ENCODE measurements around the gene TBC1D9.

The TBC1D9 gene

GRCh38 chr4:140641789-140642439 lies 114.3 kb downstream of the TBC1D9 start:
- Mint-ChIP-seq H3K4me3 (no peak overlapping the region), H3K36me3 (no peaks in the 10 kb centered on the region), H3K4me1 (no peaks in the 10 kb centered on the region)

DNA sequence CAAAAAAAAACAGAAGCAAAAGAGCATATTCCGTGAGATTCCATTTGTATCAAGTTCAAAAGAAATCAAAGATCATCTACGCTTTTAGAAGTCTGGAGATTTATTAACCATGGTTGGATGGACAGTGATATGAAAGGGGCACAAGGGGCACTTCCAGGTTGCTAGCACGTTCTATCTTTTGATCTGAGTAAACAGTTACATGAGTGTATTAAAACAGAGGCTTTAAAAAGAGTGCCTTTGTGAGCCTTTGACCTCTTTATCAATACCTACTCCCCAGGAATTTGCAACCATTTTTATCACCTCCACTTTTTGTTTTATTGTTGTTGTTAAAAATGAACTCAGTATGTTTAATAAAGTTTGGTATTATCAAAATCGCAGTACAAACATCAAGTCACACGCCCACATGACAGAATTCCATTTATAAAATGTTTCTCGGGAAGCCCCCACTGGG lies 115.1 kb downstream of the TBC1D9 start:
- H3K36me3 Mint-ChIP-seq = no peaks in the 10 kb centered on the region
- H3K4me3 Mint-ChIP-seq = no peak overlapping the region
- no peaks in the 10 kb centered on the region for H3K4me1 Mint-ChIP-seq
- H3K27ac Mint-ChIP-seq = no peak overlapping the region
- H3K27me3 Mint-ChIP-seq = no peaks in the 10 kb centered on the region
- no peaks in the 10 kb centered on the region for H3K9me3 Mint-ChIP-seq

More at GRCh38 chr4:140641789-140642439, 114.3 kb downstream of the TBC1D9 start:
- Mint-ChIP-seq H3K27ac (no peak overlapping the region), H3K27me3 (no peaks in the 10 kb centered on the region), H3K9me3 (no peaks in the 10 kb centered on the region)

GRCh38 chr4:140640150-140640748 lies 115.9 kb downstream of the TBC1D9 start:
- Mint-ChIP-seq H3K4me3 (no peak overlapping the region), H3K4me1 (no peaks in the 10 kb centered on the region), H3K9me3 (no peaks in the 10 kb centered on the region), H3K36me3 (no peaks in the 10 kb centered on the region), H3K27me3 (peaks cover 1% of the 10 kb centered on the region), H3K27ac (no peak overlapping the region)

DNA sequence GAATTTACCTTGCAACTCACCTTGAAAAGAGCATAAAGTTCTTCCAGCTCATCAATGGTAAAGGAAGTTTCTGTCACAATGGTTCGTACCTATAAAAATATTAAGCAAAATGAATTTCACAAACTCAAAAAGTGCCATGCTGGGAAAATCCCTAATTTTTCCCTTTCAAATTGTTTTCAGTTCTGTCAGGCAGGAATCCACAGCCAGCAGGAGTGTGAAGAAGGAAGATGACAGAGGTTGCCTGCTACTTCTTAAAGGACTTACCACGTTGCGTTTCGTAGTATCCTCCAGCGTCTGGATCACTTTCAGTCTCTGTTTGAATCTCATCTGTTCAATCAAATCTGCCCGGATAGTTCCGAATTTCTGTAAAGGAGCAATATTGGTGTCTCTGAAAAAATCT lies 117.1 kb downstream of the TBC1D9 start:
- Mint-ChIP-seq H3K4me3 (no peak overlapping the region), H3K27me3 (peaks cover 1% of the 10 kb centered on the region), H3K36me3 (no peaks in the 10 kb centered on the region), H3K9me3 (no peaks in the 10 kb centered on the region), H3K27ac (no peak overlapping the region), H3K4me1 (no peaks in the 10 kb centered on the region)

GRCh38 chr4:140637836-140638235 lies 118.3 kb downstream of the TBC1D9 start:
- Mint-ChIP-seq H3K36me3 (no peaks in the 10 kb centered on the region), H3K9me3 (no peaks in the 10 kb centered on the region), H3K4me3 (no peak overlapping the region), H3K27ac (no peak overlapping the region), H3K4me1 (no peaks in the 10 kb centered on the region), H3K27me3 (peaks cover 1% of the 10 kb centered on the region)

- H3K27ac Mint-ChIP-seq = no peak overlapping the region
- no peaks in the 10 kb centered on the region for H3K36me3 Mint-ChIP-seq
- H3K27me3 Mint-ChIP-seq = peaks cover 1% of the 10 kb centered on the region
- no peak overlapping the region for H3K4me3 Mint-ChIP-seq
- no peaks in the 10 kb centered on the region for H3K4me1 Mint-ChIP-seq
- H3K9me3 Mint-ChIP-seq = no peaks in the 10 kb centered on the region
These were observed 120.6 kb downstream of the TBC1D9 start for GRCh38 chr4:140635606-140636005.

DNA sequence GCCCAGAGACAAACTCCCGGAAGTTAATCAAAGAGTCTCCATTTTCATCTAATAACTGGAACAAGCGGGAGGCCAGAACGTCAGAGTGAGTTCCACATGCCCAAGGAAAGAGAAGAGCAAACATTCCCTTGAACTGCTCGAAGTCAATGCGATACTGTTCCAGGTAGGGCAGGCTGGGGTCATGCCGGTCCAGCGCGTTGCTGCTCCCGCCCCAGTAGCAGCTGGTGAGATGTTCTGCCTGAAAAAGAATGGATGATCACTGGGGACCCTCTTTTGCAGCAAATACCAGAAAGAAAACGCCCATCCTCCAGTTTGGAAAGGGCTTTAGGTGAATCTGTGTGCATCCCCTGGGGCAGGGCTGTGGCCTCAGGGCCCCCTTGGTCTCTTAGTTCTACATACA lies 122.2 kb downstream of the TBC1D9 start:
- Mint-ChIP-seq H3K27me3 (peaks cover 2% of the 10 kb centered on the region), H3K4me1 (no peaks in the 10 kb centered on the region), H3K36me3 (no peaks in the 10 kb centered on the region), H3K4me3 (no peak overlapping the region), H3K27ac (no peak overlapping the region), H3K9me3 (no peaks in the 10 kb centered on the region)

- no peaks in the 10 kb centered on the region for H3K4me1 Mint-ChIP-seq
- no peaks in the 10 kb centered on the region for H3K36me3 Mint-ChIP-seq
- H3K27me3 Mint-ChIP-seq = peaks cover 2% of the 10 kb centered on the region
- H3K27ac Mint-ChIP-seq = no peak overlapping the region
- H3K4me3 Mint-ChIP-seq = no peak overlapping the region
- H3K9me3 Mint-ChIP-seq = no peaks in the 10 kb centered on the region
These were observed 123.1 kb downstream of the TBC1D9 start for GRCh38 chr4:140633124-140633523.

GRCh38 chr4:140630246-140630645 lies 125.9 kb downstream of the TBC1D9 start:
- Mint-ChIP-seq H3K27me3 (peaks cover 1% of the 10 kb centered on the region), H3K9me3 (no peaks in the 10 kb centered on the region), H3K27ac (no peak overlapping the region), H3K4me3 (no peak overlapping the region), H3K4me1 (no peaks in the 10 kb centered on the region), H3K36me3 (no peaks in the 10 kb centered on the region)

GRCh38 chr4:140628016-140628415 lies 128.2 kb downstream of the TBC1D9 start:
- Mint-ChIP-seq H3K4me1 (no peaks in the 10 kb centered on the region), H3K9me3 (no peaks in the 10 kb centered on the region), H3K36me3 (no peaks in the 10 kb centered on the region), H3K27me3 (peaks cover 1% of the 10 kb centered on the region), H3K27ac (no peak overlapping the region), H3K4me3 (no peak overlapping the region)

DNA sequence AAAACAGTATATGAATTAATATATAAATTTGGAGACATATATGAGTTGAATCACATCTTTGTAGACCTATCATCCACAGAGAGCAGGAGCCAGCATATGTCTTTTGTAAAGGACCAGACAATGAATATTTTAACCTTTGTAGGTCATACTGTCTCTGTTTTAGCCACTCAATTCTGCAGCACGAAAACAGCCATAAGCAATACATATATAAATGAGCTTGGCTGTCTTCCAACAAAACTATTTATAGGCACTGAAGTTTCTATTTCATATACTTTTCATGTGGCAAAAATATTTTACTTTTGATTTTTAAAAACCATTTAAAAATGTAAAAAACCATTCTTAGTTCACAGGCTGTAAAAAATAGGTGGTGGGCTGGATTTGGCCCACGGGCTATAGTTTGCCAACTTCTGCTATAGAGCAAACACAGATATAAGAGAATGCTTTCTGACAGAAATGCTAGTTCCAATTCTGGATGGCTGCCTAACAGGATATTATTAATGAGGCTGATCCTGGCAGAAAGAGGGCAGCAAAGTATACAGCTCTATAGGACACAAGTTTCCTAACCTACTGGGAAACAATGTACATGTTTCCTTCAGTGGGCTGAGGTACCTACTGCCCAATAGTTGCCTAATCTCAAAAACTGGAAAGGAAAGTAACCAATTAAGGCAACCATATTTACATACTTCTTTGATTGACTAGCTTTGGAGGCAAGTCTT lies 129.4 kb downstream of the TBC1D9 start:
- Mint-ChIP-seq H3K27me3 (peaks cover 3% of the 10 kb centered on the region), H3K4me1 (no peaks in the 10 kb centered on the region), H3K4me3 (no peak overlapping the region), H3K36me3 (no peaks in the 10 kb centered on the region), H3K27ac (no peak overlapping the region), H3K9me3 (no peaks in the 10 kb centered on the region)

- Mint-ChIP-seq H3K27me3 (peaks cover 6% of the 10 kb centered on the region), H3K36me3 (no peaks in the 10 kb centered on the region), H3K27ac (no peak overlapping the region), H3K9me3 (no peaks in the 10 kb centered on the region), H3K4me3 (no peak overlapping the region), H3K4me1 (no peaks in the 10 kb centered on the region)
These were observed 133.7 kb downstream of the TBC1D9 start for GRCh38 chr4:140622333-140622958.

DNA sequence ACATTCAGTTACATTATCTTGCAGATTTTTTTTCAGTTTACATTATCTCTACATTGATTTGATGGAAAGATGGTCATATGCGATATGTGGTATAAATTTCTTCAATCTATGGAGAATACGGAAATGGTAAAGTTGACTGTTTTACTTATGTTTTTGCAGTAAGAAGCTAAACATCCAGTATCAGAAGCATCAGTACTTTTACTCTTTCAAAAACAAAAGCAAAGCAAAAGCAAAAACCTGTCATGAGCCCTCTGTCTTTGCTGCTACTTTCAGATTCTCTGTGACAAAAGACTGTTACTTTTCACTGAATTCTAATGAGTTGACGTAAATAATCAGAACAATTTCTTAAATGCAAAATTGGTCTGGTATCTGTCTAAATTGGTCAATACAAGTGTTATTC lies 135.0 kb downstream of the TBC1D9 start:
- Mint-ChIP-seq H3K4me3 (no peak overlapping the region), H3K27me3 (peaks cover 6% of the 10 kb centered on the region), H3K4me1 (no peaks in the 10 kb centered on the region), H3K36me3 (no peaks in the 10 kb centered on the region), H3K27ac (no peak overlapping the region), H3K9me3 (no peaks in the 10 kb centered on the region)

DNA sequence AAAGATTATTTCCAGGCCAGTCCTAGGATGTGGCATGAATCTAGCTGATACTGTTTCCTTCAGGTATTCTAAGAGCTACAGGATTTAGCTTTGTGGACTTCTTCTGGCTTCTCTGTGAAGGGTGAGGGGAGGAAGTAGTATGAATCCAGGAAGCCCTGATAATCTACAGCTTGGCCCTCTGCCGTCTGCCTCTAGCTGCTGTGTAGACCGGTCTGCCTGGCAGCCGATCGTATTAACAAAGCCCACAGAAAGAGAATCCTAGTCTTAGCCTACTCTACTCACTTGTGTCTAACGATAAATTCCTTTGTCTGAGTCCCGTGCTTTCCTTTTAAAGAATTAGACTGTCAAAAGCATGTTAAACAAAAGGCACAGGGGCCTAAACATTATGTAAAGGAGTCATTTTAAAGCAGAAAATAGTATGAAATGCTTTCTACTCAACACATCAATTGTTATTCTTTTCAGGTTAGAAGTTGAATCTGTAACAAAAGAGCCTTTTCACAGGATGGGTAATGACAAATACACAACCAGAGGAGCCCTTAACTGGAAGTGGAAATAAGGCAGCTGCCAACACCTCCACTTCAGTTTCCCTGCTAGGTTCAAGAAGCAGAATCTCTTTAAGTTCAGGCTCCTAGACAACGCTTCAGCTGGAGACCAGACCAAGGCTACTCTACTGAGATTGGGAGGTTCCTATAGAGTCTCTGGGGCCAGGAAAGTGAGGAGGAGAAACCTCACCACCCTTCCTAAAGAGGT lies 138.5 kb downstream of the TBC1D9 start:
- no peaks in the 10 kb centered on the region for H3K36me3 Mint-ChIP-seq
- H3K4me1 Mint-ChIP-seq = no peaks in the 10 kb centered on the region
- H3K27me3 Mint-ChIP-seq = peaks cover 4% of the 10 kb centered on the region
- no peak overlapping the region for H3K4me3 Mint-ChIP-seq
- H3K9me3 Mint-ChIP-seq = no peaks in the 10 kb centered on the region
- no peak overlapping the region for H3K27ac Mint-ChIP-seq

GRCh38 chr4:140615451-140615850 lies 140.7 kb downstream of the TBC1D9 start:
- no peaks in the 10 kb centered on the region for H3K9me3 Mint-ChIP-seq
- no peak overlapping the region for H3K4me3 Mint-ChIP-seq
- no peaks in the 10 kb centered on the region for H3K27me3 Mint-ChIP-seq

More at GRCh38 chr4:140615451-140615850, 140.7 kb downstream of the TBC1D9 start:
- Mint-ChIP-seq H3K27ac (no peak overlapping the region), H3K36me3 (no peaks in the 10 kb centered on the region), H3K4me1 (no peaks in the 10 kb centered on the region)
